Endothelial cell of umbilical vein (primary cell): ENCODE data around the gene UGT1A9. TPM values are rescaled to one million over a fixed set of nuclear protein-coding genes. Genes with fewer than 3 reads are reported as not detected.

Experiments
- BruUV-seq: library from RNA; stranded (reverse); fragments of 400-500 nt; replicated peaks from 2 replicates; lab custom pipeline; 2021; lab: Mats Ljungman, UMichigan
- CTCF ChIA-PET: fragments of 300-600, 350-600 bp; sonication (Branson Sonifier 250); formaldehyde crosslinking; loops from one replicate; lab custom pipeline; 2021; ENCODE audit warnings: antibody characterized with exemption, inconsistent platforms; lab: Charles Lee
- POLR2A ChIA-PET: fragments of 300-600, 350-600 bp; sonication (Branson Sonifier 250); formaldehyde crosslinking; loops from one replicate; lab custom pipeline; 2021; ENCODE audit warnings: antibody characterized with exemption, inconsistent platforms; lab: Charles Lee
- DNase-seq: peaks from one replicate; pipeline ENCODE4 v3.0.0-alpha.2; 2011; ENCODE audit warnings: low read depth, low spot score
- FAIRE-seq: peaks from 2 replicates; lab custom pipeline; 2011; peaks lifted over from hg19 to GRCh38; lab: Jason Lieb, UNC
- H2AFZ ChIP-seq: 2 replicates; pipeline ENCODE4 v1.6.0; 2012; ENCODE audit warnings: low read depth, low read length, control low read depth, inconsistent platforms
- H3K27ac ChIP-seq: 2 replicates; pipeline ENCODE4 v1.5.1; 2011; ENCODE audit warnings: low read depth, mild to moderate bottlenecking, control low read depth, low read length, moderate library complexity; ENCODE audit not compliant: insufficient read depth
- H3K27me3 ChIP-seq, 2 experiments: 2 replicates each; pipeline versions ENCODE4 v1.6.0 to v1.6.1; 2011; ENCODE audit warnings: low read length in 2 of 2, mixed read lengths in 1 of 2; ENCODE audit not compliant: control insufficient read depth in 2 of 2, insufficient read depth in 2 of 2
- H3K36me3 ChIP-seq, 2 experiments: 2 replicates in 1 of 2; 3 replicates in 1 of 2; pipeline ENCODE4 v1.5.1; 2011; ENCODE audit warnings: low read length in 2 of 2, mild to moderate bottlenecking in 1 of 2, moderate library complexity in 1 of 2; ENCODE audit not compliant: control insufficient read depth in 2 of 2, insufficient read depth in 2 of 2; ENCODE audit errors: extremely low read depth in 1 of 2
- H3K4me1 ChIP-seq: 3 replicates; pipeline ENCODE4 v1.5.1; 2011; ENCODE audit warnings: mild to moderate bottlenecking, low read length; ENCODE audit not compliant: control insufficient read depth, insufficient read depth; ENCODE audit errors: extremely low read depth
- H3K4me2 ChIP-seq: 2 replicates; pipeline ENCODE4 v1.6.1; 2011; ENCODE audit warnings: low read length, control low read depth, mixed read lengths; ENCODE audit not compliant: insufficient read depth
- H3K4me3 ChIP-seq, 3 experiments: fragments of 200-600 bp in 1 of 3; sonication (generic), shearing (Covaris generic) in 1 of 3; replicated peaks in 1 of 3; 2 replicates each; pipeline ENCODE4 v1.5.1; 2011 to 2016; ENCODE audit warnings: control low read depth in 3 of 3, low read length in 3 of 3, mild to moderate bottlenecking in 2 of 3, inconsistent platforms in 1 of 3, low read depth in 1 of 3, moderate library complexity in 1 of 3; ENCODE audit not compliant: insufficient read depth in 1 of 3
- H3K79me2 ChIP-seq: 2 replicates; pipeline ENCODE4 v1.6.0; 2012; ENCODE audit warnings: low read length, inconsistent platforms; ENCODE audit not compliant: control insufficient read depth, insufficient read depth
- H3K9ac ChIP-seq: replicated peaks from 2 replicates; pipeline ENCODE3; 2011; ENCODE audit warnings: low read length, control low read depth; ENCODE audit not compliant: insufficient read depth; ENCODE audit errors: extremely low read depth
- H3K9me1 ChIP-seq: replicated peaks from 3 replicates; pipeline ENCODE4 v1.6.0; 2011; ENCODE audit warnings: mild to moderate bottlenecking, low read length; ENCODE audit not compliant: control insufficient read depth, insufficient read depth; ENCODE audit errors: extremely low read depth
- H3K9me3 ChIP-seq: replicated peaks from 2 replicates; pipeline ENCODE4 v1.5.1; 2012; ENCODE audit warnings: low read length, inconsistent platforms; ENCODE audit not compliant: control insufficient read depth, insufficient read depth
- H4K20me1 ChIP-seq: replicated peaks from 2 replicates; pipeline ENCODE3; 2011; ENCODE audit warnings: mild to moderate bottlenecking, low read length; ENCODE audit not compliant: control insufficient read depth, insufficient read depth; ENCODE audit errors: extremely low read depth
- CTCF ChIP-seq, 2 donors: IDR thresholded peaks; 1 replicate in 1 of 2; 2 replicates in 1 of 2; pipeline ENCODE4 v1.5.1; 2011; ENCODE audit warnings: low read length in 2 of 2, mild to moderate bottlenecking in 2 of 2, moderate library complexity in 2 of 2, control low read depth in 1 of 2, inconsistent platforms in 1 of 2, low read depth in 1 of 2; ENCODE audit not compliant: insufficient read depth in 1 of 2; ENCODE audit errors: extremely low read depth in 1 of 2
- FOS ChIP-seq: IDR thresholded peaks from 2 replicates; pipeline ENCODE4 v1.6.1; 2011; ENCODE audit warnings: mild to moderate bottlenecking, low read length, moderate library complexity, borderline replicate concordance; ENCODE audit not compliant: insufficient read depth
- GATA2 ChIP-seq: IDR thresholded peaks from 2 replicates; pipeline ENCODE4 v1.7.0; 2011; ENCODE audit warnings: low read depth, mild to moderate bottlenecking, moderate library complexity, mixed read lengths, low read length; ENCODE audit not compliant: insufficient read length, insufficient read depth
- JUN ChIP-seq: IDR thresholded peaks from 2 replicates; pipeline ENCODE4 v1.6.1; 2011; ENCODE audit warnings: borderline replicate concordance, low read depth; ENCODE audit not compliant: insufficient read length, insufficient read depth
- dilution Hi-C: fragments of 300-500 bp; cut with MboI; formaldehyde crosslinking; loops from one replicate; pipeline ENCODE4 v1.15.0; 2019; ENCODE audit warnings: low sequenced_read_pairs; ENCODE audit not compliant: extremely low pct_ligation_motif_present
- intact Hi-C: fragments of 100-400 bp; cut with micrococcal nuclease; formaldehyde crosslinking; loops from one replicate; pipeline ENCODE4 v1.10.0; 2022
- polyA plus RNA-seq, 4 experiments: library from polyadenylated mRNA; depleted of rRNA in 3 of 4; stranded (reverse) in 3 of 4; unstranded in 1 of 4; fragments of >200 nt; gene quantifications; 2 replicates each; pipeline versions ENCODE4 v1.2.1 to v1.2.3, GENCODE V29; 2011 to 2012; ENCODE audit warnings: missing spikeins in 1 of 4
- total RNA-seq: library from RNA; stranded (reverse); gene quantifications from 2 replicates; pipeline ENCODE4 v1.2.3, GENCODE V29; 2021

The UGT1A9 gene
- total and polyA plus RNA-seq, 2 donors (not counting 3 experiments of a cell fraction or from before 2014, with no cell fraction given), result not detected

DNA sequence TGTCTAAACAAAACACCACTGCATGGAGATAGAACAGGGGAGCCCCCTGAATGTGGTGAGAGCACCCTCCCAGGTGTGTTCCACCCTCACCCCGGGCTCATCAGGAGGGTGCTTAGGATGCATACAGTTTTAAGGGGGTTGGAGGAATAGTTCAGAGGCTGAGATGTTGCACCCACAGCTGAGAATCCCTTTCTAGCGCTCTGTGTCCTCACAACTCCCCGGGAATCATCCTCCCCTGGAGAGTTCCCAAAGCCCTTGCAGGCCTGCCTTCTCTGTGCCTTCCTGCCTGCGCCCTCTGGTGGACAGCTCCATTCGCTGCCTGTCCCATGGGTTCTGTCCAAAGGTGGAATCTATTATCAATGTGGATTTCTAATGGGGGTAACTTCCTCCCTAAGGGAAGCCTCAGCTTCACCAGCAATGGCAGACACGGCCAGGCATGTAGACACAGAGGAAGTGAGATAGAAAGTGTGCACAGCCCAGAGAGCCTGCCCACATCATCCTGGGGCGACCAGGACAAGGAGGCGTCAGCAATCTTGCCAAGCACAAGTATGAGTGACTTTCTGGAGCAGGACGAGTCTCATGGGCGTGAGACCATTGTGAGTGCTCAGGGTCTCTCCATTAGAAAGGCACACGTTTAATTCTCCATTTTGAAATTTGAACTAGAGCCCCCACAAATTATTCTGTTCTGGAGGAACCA, 39.8 kb downstream of the UGT1A9 start:
- H3K36me3 ChIP-seq, result no peaks in the 10 kb centered on the region
- H3K4me2 ChIP-seq, result no peak overlapping the region
- no peak overlapping the region for H2AFZ ChIP-seq
- H3K9me3 ChIP-seq, result no peaks in the 10 kb centered on the region
- peaks cover 2% of the 10 kb centered on the region for H3K4me1 ChIP-seq
- no peak overlapping the region for H3K9ac ChIP-seq
- FAIRE-seq (peak; percentile 92), DNase-seq (peak; percentile 66)
- no peak for TF ChIP-seq JUN
- TF ChIP-seq GATA2, result no peak
- TF ChIP-seq CTCF (IDR thresholded peaks at IDR 0.05; ENCODE audit: extremely low read depth in 1 of 2, insufficient read depth in 1 of 2, low read depth in 1 of 2, low read length in 2 of 2), result peak; percentile 89 to 90
- no peak for TF ChIP-seq FOS
- H3K79me2 ChIP-seq, result no peaks in the 10 kb centered on the region
- H3K9me1 ChIP-seq, result no peaks in the 10 kb centered on the region
- no peaks in the 10 kb centered on the region for H4K20me1 ChIP-seq
- H3K27ac ChIP-seq, result no peak overlapping the region
- intact Hi-C loops, result loop anchor here (1.0 kb wide), 4 partner anchors 145 to 307 kb away; partner anchors contain the start of gene USP40
- ChIA-PET POLR2A (no interaction called here), CTCF (interaction anchor here (0.7 to 4.4 kb wide), 24 partner anchors 9 to 1405 kb away, joined by 3 to 74 read pairs (median 4); partner anchors contain the start of genes UGT1A3 and USP40)
- BruUV-seq, result no TSS peak
- no peak overlapping the region for H3K4me3 ChIP-seq
- H3K27me3 ChIP-seq, result peaks cover 0 to 2% of the 10 kb centered on the region in 2 experiments
- dilution Hi-C loops, result no loop called here
